ENCODE data around the gene YDJC.
"Not testable (repeated sequence)": the region's sequence is repeated elsewhere in the genome, so short reads cannot be mapped to it uniquely, and the experiment has no call there.

YDJC gene

DNA sequence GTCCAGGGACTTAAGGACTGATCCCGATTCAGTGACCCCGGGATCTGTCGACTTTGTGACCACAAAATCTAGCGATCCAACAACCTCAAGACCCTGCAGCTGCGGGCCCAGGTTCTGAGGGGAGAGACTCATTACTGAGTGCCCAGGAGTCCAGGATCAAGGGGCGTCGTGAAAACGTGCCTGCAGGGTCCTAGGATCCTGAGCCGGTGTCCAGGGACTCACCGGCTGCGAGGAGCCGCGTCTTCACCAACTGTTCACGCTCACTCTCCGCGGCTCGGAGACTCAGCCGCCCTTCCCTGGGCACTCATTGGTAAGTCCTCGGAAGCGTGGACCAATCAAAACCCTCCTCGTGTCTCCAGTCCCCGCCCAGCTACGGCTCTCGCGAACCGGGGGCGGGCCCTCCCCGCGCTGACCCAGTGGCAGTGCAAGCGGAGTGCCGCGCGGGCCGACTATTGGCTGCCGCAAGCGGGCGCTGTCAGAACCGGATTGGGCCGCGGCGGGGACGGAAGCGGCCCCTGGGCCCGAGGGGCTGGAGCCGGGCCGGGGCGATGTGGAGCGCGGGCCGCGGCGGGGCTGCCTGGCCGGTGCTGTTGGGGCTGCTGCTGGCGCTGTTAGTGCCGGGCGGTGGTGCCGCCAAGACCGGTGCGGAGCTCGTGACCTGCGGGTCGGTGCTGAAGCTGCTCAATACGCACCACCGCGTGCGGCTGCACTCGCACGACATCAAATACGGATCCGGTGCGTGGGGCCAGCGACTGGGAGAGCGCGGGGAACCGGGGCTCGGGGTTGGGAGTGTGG, 12.2 kb upstream of the YDJC start, which contains the start of gene SDF2L1:
Gene SDF2L1 (plus strand): TSS at position 514 of the 795 bp plus-strand sequence. CDS start 35 bp downstream, at position 549.
- peak; percentile 99 for DNase-seq (ENCODE audit: low spot score)
- TF ChIP-seq, protein P1, sequence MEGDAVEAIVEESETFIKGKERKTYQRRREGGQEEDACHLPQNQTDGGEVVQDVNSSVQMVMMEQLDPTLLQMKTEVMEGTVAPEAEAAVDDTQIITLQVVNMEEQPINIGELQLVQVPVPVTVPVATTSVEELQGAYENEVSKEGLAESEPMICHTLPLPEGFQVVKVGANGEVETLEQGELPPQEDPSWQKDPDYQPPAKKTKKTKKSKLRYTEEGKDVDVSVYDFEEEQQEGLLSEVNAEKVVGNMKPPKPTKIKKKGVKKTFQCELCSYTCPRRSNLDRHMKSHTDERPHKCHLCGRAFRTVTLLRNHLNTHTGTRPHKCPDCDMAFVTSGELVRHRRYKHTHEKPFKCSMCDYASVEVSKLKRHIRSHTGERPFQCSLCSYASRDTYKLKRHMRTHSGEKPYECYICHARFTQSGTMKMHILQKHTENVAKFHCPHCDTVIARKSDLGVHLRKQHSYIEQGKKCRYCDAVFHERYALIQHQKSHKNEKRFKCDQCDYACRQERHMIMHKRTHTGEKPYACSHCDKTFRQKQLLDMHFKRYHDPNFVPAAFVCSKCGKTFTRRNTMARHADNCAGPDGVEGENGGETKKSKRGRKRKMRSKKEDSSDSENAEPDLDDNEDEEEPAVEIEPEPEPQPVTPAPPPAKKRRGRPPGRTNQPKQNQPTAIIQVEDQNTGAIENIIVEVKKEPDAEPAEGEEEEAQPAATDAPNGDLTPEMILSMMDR (IDR thresholded peaks at IDR 0.05; ENCODE audit: extremely low read depth, missing control alignments), result no peak

DNA sequence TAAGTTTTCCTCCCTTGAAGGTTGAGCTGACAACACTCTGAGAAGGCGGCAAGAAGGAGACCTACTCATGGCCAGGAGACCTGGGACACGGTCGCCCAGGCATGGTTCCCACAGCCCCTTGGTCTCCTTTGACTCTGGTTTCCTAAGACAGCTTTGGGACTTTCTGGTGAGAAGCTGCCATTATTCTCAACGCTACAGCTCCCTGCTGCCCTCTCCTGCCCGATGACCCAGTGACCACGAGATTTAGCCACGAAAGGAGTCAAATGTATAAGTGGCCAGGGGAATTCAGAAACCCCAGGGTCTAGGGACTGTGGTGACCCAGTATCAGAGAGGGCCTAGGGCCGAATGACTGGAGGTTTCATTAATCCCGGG, 11.6 kb upstream of the YDJC start:
- TF ChIP-seq, protein P1 (IDR thresholded peaks at IDR 0.05; ENCODE audit: extremely low read depth, missing control alignments), result no peak
- peak; percentile 52 for DNase-seq (ENCODE audit: low spot score)

DNA sequence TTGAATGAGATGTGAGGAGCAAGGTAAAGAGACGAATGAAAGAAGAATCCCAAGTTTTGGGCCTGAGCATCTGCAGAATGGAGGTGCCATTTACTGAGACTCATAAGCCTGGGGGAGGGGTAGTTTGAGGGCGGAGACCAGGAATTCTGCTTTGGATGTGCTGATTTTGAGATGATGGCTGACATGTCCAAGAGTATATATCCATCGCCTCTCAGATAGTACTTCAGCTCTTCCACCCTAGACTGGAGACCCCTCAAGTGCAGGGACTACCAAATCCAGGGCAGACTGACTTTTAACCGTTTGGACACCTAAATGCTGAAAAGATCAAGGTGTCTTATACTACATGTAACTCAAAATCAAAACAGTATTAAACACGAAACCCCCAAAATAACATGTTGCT, 11.0 kb upstream of the YDJC start:
- TF ChIP-seq, protein P1 (IDR thresholded peaks at IDR 0.05; ENCODE audit: extremely low read depth, missing control alignments), result no peak
- no peak for DNase-seq (ENCODE audit: low spot score)

DNA sequence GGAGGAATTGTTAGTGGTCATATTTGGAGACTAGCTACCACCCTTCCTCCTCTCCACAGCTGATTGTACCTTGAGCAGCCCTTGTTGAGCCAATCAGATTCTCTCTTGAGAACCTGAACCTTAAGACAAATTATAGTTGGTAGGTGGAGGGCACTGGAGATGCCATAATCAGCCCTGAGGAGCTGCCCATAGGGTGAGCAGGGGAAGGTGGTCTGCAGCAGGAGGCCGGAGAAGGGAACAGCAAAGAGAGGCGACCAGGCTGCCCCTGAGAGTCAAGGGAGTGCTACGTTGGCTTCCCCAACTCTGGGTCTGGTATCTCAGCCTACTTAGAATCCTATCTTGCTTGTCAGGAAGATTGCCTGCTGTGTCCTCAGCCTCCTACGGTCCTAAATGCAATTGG, 9.5 kb upstream of the YDJC start:
- TF ChIP-seq, protein P1 (IDR thresholded peaks at IDR 0.05; ENCODE audit: extremely low read depth, missing control alignments), result no peak
- no peak for DNase-seq (ENCODE audit: low spot score)

DNA sequence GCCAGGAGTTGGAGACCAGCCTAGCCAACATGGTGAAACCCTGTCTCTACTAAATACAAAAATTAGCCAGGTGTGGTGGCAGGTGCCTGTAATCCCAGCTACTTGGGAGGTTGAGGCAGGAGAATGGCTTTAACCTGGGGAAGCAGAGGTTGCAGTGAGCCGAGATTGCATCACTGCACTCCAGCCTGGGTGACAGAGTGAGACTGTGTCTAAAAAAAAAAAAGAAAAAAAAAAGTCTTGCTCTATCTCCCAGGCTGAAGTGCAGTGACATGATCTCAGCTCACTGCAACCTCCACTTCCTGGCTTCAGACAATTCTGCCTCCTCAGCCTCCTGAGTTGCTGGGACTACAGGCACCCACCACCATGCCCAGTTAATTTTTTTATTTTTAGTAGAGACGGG, 7.6 kb upstream of the YDJC start:
- DNase-seq (ENCODE audit: low spot score), result not testable (repeated sequence)

DNA sequence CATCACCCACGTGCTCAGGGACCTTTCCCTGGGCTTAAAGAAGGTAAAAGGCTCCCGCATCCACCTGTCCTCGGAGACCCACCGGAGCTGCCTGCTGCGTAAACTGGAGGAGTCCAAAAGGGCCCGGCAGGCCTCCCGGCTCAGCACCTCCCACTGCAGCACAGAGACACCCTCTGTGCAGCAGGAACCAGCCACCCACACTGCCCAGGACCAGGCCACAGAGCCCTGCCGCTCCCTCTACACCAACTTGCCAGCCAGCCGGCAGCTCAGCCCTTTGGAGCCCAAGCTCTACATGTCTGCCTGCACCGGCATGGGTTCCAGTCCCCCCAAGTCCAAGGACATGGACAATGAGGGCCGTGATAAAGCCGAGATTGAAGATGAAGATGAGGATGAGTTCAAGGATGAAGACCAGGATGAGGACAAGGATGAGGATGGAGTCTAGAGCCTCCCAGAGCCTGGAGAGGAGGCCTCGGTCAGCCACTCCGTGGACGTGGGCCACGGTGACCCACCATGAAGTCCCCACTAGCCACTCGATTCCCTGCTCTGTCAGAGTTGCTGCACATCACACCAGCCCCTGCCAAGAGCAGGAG, 6.9 kb upstream of the YDJC start:
- DNase-seq (ENCODE audit: low spot score), result no peak
- TF ChIP-seq, protein P1 (IDR thresholded peaks at IDR 0.05; ENCODE audit: extremely low read depth, missing control alignments), result no peak

DNA sequence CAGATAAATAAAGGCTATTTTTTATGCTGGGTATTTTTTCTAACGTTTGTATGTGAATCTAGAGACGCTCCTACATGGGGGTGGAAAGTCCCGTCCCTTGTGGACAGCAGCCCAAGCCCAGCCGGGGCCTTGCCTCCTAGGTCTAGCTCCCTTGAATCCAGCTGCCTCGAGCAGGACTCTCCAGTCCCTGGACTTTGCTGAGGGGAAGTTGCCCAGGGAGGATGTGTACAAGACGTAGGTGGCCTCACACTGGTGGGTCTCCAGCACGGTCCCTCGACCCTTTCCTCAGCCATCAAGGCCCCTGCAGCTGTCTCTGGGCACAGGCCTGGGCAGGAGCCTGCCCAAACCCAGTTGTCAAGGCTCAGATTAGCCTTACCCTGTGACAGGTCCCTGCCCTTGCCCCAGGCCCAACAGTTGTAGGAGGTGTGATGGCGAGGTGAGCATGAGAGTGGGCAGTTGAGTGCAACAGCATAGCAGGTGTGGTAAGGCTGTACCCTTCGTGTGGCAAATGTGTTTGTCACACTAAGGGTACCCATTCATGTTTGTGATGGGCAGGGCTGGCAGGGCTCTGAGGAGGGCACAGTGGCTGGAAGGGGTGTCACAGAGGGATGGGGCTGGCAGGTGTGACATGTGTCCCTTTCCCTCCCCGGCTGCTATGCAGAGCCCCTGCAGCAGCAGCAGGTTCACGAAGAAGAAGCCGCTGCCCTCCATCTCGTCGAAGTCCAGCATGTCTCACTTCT, 6.1 kb upstream of the YDJC start:
- TF ChIP-seq, protein P1 (IDR thresholded peaks at IDR 0.05; ENCODE audit: extremely low read depth, missing control alignments), result no peak

More for the DNA sequence above, 6.1 kb upstream of the YDJC start:
- DNase-seq (ENCODE audit: low spot score), result no peak

Measured in GM20000 (cell line).